ENCODE results near the gene XPR1.

The XPR1 gene

DNA sequence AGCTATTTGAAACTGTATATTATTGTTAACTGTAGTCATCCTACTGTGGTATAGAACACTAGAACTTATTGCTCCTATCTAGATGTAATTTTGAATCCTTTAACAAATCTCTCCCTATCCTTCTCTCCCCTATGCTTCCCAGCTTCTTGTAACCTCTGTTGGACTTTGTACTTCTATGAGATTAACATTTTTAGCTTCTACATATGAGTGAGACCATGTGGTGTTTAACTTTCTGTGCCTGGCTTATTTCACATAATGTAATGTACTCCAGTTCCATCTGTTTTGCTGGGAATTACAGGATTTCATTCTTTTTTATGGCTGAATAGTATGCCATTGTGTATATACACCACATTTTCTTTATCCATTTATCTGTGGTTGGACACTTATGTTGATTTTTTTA is 216.4 kb downstream of the XPR1 start:
- Histone ChIP-seq H3K9me3 (ENCODE audit: insufficient read depth, low read length) (no peaks in the 10 kb centered on the region), H3K36me3 (replicated peaks; ENCODE audit: low read depth, low read length) (no peaks in the 10 kb centered on the region), H3K79me2 (ENCODE audit: low read length) (no peaks in the 10 kb centered on the region), H3K27ac (ENCODE audit: low read length) (peak overlapping the region; percentile 71; the same call in 1 of the 2 replicates), H3K4me3 (ENCODE audit: low read length) (no peak overlapping the region), H4K20me1 (ENCODE audit: insufficient read depth, low read length) (no peaks in the 10 kb centered on the region), H2AFZ (ENCODE audit: low read depth, low read length) (no peak overlapping the region), H3K9ac (ENCODE audit: low read length) (no peak overlapping the region), H3K27me3 (ENCODE audit: low read depth, low read length) (no peaks in the 10 kb centered on the region), H3K4me1 (ENCODE audit: low read length) (peaks cover 48% of the 10 kb centered on the region), H3K4me2 (ENCODE audit: low read length) (no peak overlapping the region)
- TF ChIP-seq, protein P1, sequence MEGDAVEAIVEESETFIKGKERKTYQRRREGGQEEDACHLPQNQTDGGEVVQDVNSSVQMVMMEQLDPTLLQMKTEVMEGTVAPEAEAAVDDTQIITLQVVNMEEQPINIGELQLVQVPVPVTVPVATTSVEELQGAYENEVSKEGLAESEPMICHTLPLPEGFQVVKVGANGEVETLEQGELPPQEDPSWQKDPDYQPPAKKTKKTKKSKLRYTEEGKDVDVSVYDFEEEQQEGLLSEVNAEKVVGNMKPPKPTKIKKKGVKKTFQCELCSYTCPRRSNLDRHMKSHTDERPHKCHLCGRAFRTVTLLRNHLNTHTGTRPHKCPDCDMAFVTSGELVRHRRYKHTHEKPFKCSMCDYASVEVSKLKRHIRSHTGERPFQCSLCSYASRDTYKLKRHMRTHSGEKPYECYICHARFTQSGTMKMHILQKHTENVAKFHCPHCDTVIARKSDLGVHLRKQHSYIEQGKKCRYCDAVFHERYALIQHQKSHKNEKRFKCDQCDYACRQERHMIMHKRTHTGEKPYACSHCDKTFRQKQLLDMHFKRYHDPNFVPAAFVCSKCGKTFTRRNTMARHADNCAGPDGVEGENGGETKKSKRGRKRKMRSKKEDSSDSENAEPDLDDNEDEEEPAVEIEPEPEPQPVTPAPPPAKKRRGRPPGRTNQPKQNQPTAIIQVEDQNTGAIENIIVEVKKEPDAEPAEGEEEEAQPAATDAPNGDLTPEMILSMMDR (IDR thresholded peaks at IDR 0.05; ENCODE audit: low read depth, low read length): no peak
- no peak for TF ChIP-seq EZH2phosphoT487 (IDR thresholded peaks at IDR 0.05; ENCODE audit: low read depth)

DNA sequence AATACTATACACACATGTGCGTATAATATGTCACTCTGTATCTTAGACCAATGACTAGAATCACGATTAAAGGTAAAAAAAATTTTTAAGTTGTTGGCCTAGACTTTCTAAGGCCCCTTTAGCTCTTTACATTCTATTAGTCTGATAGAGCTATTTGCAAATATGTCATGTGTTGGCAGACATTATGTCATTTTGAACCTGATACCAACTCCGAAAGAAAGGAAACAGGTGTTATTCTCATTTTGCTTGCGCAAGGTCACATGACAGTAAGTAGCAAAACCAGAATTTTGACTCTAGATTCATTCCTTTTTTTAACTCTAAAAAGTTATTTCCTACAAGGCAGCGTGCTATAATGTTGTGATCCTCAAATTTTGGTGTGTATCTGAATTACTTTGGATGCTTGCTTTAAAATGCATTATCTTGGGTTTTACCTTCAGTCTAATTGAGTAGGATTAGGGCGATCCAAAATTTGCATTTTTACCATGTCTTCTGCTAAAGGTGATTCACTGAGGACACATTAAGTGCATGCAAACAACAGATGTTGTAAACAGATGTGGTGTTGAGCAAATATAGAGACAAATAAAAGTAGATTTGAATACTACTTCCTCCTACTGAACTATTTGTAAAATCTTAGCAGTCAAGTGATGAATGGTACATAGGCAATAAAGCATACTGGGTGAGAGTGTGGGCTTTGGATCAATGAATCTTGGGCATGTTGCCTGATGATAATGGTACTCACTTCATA is 217.4 kb downstream of the XPR1 start:
- Histone ChIP-seq H3K36me3 (replicated peaks; ENCODE audit: low read depth, low read length) (no peaks in the 10 kb centered on the region), H3K4me1 (ENCODE audit: low read length) (peaks cover 58% of the 10 kb centered on the region), H2AFZ (ENCODE audit: low read depth, low read length) (no peak overlapping the region; the same call in 1 of the 2 replicates), H3K4me2 (ENCODE audit: low read length) (peak overlapping the region; percentile 65), H3K9ac (ENCODE audit: low read length) (peak overlapping the region; percentile 20), H3K9me3 (ENCODE audit: insufficient read depth, low read length) (no peaks in the 10 kb centered on the region), H3K27me3 (ENCODE audit: low read depth, low read length) (no peaks in the 10 kb centered on the region), H3K4me3 (ENCODE audit: low read length) (peak overlapping the region; percentile 48), H3K27ac (ENCODE audit: low read length) (peak overlapping the region; percentile 71), H3K79me2 (ENCODE audit: low read length) (no peaks in the 10 kb centered on the region), H4K20me1 (ENCODE audit: insufficient read depth, low read length) (no peaks in the 10 kb centered on the region)
- TF ChIP-seq EZH2phosphoT487 (IDR thresholded peaks at IDR 0.05; ENCODE audit: low read depth): no peak
- TF ChIP-seq, protein P1 (IDR thresholded peaks at IDR 0.05; ENCODE audit: low read depth, low read length): no peak

DNA sequence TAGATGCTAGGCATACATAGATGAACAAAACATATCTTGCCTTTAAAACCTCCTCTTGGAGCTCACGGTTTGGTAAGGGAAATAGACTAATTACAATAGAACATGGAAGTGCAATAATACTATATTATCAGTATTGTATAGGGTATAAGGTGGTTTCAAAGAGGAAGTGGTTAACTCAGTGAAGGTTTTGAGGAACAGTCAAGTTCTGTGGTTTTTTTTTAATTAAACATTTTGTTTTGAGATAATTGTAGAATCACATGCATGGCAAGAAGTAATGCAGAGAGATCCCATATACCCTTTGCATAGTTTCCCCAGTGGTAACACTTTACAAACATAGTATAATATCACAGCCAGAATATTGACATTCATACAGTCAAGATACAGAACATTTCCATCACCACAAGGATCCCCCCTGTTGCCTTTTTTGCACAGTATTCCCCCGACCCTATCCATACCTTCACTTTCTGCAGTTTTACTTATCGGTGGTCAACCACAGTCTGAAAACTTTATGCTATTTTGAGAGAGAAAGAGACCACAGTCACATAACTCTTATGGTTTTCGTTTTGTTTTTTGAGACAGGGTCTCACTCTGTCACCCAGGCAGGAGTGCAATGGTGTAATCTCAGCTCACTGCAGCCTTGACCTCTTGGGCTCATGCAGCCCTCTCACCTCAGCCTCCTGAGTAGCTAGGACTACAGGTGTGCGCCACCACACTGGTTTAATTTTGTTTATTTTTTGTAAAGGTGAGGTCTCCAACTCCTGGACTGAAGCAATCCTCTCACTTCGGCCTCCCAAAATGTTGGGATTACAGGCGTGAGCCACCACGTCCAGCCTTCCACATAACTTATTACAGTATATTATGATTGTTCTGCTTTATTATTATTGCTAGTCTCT is 220.4 kb downstream of the XPR1 start:
- no peak overlapping the region for H3K9ac ChIP-seq (ENCODE audit: low read length)
- TF ChIP-seq, protein P1 (IDR thresholded peaks at IDR 0.05; ENCODE audit: low read depth, low read length): no peak
- no peak for TF ChIP-seq EZH2phosphoT487 (IDR thresholded peaks at IDR 0.05; ENCODE audit: low read depth)
- no peaks in the 10 kb centered on the region for H3K36me3 ChIP-seq (replicated peaks; ENCODE audit: low read depth, low read length)
- peak overlapping the region; percentile 55 for H3K4me2 ChIP-seq (ENCODE audit: low read length)
- peaks cover 70% of the 10 kb centered on the region for H3K4me1 ChIP-seq (ENCODE audit: low read length)
- no peak overlapping the region for H2AFZ ChIP-seq (ENCODE audit: low read depth, low read length)
- H3K79me2 ChIP-seq (ENCODE audit: low read length): no peaks in the 10 kb centered on the region
- no peaks in the 10 kb centered on the region for H3K27me3 ChIP-seq (ENCODE audit: low read depth, low read length)
- H3K27ac ChIP-seq (ENCODE audit: low read length): no peak overlapping the region
- peak overlapping the region; percentile 34; the same call in 1 of the 2 replicates for H3K4me3 ChIP-seq (ENCODE audit: low read length)
- no peaks in the 10 kb centered on the region for H3K9me3 ChIP-seq (ENCODE audit: insufficient read depth, low read length)
- no peaks in the 10 kb centered on the region for H4K20me1 ChIP-seq (ENCODE audit: insufficient read depth, low read length)

DNA sequence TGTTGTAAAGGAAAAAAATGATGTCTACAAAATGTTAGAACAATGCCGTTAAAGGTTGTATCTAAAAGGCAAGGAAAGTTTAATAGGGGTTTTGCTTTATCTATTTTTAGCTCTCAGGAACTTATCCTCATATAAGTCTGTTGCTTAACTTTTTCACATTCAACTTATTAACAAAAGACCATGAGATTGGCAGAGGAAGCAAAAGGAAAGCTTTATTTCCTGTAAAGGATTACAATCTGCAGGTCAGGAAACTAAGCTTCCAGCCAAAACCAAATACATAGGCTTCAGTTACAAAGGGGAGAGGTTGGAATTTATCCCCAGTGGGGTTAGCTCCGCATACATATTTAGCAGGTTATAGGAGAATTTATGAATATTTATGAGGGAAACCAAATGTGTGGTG is 222.2 kb downstream of the XPR1 start:
- Histone ChIP-seq H3K27ac (ENCODE audit: low read length) (peak overlapping the region; percentile 5; the same call in 1 of the 2 replicates), H2AFZ (ENCODE audit: low read depth, low read length) (no peak overlapping the region), H3K9ac (ENCODE audit: low read length) (peak overlapping the region; percentile 3; the same call in 1 of the 2 replicates), H4K20me1 (ENCODE audit: insufficient read depth, low read length) (no peaks in the 10 kb centered on the region), H3K27me3 (ENCODE audit: low read depth, low read length) (no peaks in the 10 kb centered on the region), H3K9me3 (ENCODE audit: insufficient read depth, low read length) (no peaks in the 10 kb centered on the region), H3K79me2 (ENCODE audit: low read length) (no peaks in the 10 kb centered on the region), H3K4me3 (ENCODE audit: low read length) (peak overlapping the region; percentile 42), H3K4me2 (ENCODE audit: low read length) (peak overlapping the region; percentile 67), H3K36me3 (replicated peaks; ENCODE audit: low read depth, low read length) (no peaks in the 10 kb centered on the region), H3K4me1 (ENCODE audit: low read length) (peaks cover 66% of the 10 kb centered on the region)
- TF ChIP-seq, protein P1 (IDR thresholded peaks at IDR 0.05; ENCODE audit: low read depth, low read length): no peak
- no peak for TF ChIP-seq EZH2phosphoT487 (IDR thresholded peaks at IDR 0.05; ENCODE audit: low read depth)
